ENCODE results near the gene PSMB8.
A peak's percentile ranks its signal among the peaks of the same experiment; 100 is the strongest.
"Not testable (repeated sequence)": the region's sequence is repeated elsewhere in the genome, so short reads cannot be mapped to it uniquely, and the experiment has no call there.

Gene PSMB8

DNA sequence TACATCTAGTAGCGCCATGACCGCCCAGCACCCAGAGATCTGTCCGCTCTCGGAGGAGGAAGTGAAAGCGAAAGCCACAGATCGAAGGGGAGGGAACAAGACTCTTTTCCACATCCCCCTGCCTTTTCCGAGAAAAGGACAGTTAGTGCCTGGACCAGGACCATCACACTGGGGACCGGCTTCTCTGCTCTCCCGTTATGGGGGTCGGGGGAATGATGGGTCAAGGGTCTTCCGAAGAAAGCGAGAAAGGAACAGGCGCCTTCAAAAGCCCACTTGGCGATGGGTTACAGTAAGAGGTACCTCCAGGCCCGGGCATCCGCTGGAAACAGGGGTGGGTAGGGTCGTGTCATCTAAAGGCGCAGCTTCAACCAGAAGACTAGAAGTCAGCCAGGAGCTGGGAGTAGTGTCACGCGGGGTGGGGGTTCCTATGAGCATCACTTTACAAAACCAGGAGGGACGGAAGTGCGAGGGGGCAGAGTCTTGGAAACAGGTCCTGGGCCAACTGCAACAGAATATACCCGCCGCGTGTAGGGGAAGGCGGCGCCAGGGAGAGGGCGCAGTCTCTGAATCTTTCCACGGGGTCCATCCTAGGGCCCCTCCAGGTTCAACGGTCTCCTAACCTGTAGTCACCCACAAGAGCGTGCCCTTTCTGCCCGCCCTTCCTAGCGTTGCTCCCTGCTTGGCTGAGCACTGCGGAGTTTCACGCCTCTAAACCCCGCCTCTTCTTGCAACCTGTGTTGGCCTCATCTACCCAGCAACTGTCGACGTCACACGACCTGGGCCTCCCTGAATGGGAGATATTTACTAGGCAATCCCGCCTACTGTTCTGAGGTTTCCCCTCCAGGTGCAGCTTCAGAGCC is at the start of gene PSMB8:
Gene PSMB8 (minus strand): TSS at position 69 of the 860 bp plus-strand sequence. CDS start 51 bp downstream, at position 18.
- DNase-seq = peak; percentile 99

DNA sequence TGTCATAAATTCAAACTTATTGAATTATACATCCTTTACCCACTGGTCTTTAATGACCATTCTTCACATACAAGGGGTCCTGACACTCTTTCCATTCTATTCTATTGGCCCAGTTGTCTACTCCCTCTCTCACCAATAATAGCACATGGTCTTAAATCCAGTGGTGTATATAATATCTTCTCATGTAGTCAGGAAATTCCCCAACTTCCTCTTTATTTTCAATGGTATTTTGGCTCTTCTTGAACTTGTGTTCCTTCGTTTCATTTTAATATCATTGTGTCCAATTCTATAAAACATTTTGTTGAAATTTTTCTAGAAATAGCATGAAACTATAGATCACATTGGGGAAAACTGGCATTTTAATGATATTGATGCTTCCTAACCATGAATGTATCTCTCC is 47.0 kb upstream of the PSMB8 start:
- DNase-seq = no peak

DNA sequence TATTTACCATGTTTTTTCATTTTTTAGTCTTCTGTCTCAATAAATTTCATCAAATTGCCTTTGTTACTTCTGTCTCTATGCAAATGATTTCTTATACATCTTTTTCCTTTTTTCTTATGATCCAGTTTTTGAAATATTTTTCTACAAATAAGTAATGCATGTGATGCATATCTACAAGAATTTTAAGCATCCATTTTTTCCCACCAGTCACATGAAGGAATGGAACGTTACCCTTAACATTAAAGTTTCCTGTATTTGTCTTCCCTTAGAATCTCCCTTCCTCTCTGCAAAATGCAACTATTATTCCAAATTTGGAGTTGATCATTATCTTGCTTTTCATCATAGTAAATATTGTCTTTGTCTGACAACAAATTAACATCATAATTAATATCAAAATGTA is 45.7 kb upstream of the PSMB8 start:
- no peak for DNase-seq

DNA sequence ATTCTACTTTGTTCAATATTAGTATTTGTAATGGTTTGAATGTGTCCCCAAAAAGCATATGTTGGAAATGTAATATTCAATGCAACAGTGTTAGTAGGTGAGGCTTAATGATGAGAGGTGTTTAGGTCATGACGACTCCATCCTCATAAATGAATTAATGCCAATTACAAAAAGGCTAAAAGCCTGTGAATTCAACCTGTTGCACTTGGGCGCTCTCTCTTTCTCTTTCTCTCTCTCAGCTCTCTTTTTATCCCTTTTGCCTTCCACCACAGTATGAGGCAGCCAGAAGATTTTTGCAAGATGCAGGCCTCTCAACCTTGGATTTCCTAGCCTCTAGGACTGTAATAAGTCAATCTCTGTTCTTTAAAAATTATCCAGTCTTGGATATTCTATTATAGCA is 44.7 kb upstream of the PSMB8 start:
- DNase-seq = no peak

DNA sequence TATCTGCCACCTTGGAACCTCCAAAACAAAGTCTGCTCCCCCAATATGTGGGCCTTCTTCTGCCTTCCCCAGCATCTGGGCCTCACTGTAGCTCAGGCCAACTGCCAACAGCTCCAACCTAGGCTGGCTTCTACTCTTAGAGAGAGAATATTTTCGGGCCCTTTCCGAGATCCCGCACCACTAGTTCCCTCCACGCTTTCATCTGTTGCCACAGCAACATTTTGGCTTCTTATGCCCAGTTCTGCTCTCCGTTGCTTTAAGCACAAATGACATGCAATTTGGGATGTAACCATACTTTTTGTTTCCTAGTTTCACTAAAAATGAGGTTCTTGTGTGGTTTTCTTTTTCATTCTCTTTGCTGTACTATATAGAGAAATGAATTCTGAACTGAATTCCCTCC is 43.8 kb upstream of the PSMB8 start:
- no peak for DNase-seq

DNA sequence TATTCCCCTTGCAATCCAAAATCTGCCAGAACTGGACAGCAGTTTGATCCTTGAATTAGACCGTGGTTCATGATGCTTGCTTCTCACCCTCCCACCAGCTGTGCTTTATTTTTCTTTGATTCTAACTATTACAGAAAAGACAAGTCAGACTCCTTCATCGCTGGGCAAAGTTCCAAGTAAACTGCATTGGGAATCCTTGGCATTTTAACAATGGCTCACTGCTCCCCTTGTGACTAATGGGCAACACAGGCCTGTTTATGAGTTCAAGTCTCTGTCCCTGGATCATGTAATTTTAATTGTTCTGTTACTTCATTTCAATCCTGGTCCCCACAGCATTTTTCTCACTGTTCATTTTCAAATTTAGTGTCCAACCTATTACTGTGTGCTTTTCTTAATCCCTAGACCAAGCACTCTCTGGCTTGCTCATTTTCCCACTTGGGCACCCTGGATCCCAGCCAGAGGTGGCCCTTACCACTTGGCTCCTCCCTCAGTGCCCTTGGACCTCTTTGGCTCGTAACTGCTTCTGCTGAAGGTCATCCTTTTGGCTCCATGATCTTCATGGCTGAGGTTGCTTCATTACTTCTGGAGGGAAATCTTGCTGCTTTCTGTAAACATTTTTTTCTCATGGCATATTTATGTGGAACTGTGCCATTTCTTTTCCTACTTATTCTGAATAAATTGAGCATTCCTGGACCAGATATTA is 43.0 kb upstream of the PSMB8 start:
- no peak for DNase-seq

DNA sequence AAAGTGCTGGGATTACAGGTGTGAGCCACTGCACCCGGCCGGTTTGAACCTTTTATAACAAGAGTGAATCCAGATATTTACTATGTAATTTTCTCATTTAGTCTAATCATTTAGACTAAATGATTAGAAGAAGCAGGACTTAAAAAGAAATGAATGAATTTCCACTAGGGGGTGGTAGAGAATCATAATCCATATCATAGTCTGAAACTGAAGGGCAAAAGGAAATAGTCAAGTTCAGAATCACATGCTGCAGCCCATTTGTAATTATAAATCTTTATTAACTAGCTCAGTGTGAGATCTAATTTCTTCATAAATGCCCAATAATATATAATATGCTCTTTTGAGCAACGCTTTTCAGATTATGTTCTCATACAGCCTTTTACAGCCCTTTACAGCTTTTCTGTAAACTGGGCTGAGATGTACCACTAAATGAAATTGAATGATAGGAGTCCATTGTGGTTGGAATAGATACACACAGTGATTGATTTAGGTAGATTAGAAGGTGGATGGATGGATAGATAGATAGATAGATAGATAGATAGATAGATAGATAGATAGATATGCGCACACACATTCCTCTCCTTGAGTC is 41.9 kb upstream of the PSMB8 start:
- DNase-seq = no peak

DNA sequence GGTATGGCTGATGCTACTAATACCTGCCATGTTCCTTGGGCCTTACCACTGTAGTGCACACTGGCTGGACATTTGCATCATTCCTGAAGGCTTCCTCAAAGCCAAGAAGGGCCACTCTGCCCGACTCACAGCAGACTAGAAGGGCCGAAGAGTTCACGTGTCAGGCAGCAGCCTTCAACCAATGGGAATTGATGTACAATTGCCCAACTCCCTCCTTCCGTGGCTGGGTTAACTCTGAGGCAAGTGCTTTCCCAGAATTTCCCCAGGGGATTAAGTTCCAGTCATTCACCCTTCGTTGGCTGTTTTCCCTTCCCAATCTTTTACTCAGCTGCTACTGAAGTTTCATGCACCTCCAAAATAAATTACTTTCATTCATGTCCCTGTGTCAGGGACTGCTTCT is 39.9 kb upstream of the PSMB8 start:
- no peak for DNase-seq

DNA sequence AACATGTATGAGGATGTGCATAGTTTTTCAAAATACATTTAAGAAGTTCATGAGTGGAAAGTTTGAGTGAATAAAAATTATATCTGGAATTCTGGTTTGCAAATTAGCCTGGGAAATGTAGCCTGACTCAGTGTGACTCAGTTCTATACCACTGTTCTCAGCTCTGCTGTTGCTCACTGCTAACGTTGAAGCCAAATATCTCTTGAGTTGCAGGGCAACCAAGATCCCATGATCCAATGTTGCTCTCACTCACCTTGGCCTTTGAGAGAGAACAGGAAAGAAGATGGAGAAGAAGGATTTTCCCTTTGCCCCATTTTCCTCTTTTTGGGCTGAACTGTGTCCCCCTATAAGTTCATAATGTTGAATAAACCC is 39.0 kb upstream of the PSMB8 start:
- DNase-seq = no peak

DNA sequence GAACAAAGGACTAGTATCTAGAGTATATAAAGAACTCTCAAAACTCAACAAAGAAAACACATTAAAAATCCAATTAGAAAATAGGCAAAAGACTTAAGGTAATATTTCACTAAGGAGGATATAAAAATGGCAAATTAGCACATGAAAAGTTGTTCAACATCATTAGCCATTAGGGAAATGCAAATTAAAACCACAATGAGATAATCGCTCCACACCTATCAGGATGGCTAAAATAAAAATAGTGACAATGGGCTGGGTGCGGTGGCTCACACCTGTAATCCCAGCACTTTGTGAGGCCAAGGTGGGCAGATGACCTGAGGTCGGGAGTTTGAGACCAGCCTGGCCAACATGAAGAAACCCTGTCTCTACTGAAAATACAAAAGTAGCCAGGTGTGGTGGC is 37.1 kb upstream of the PSMB8 start:
- not testable (repeated sequence) for DNase-seq

DNA sequence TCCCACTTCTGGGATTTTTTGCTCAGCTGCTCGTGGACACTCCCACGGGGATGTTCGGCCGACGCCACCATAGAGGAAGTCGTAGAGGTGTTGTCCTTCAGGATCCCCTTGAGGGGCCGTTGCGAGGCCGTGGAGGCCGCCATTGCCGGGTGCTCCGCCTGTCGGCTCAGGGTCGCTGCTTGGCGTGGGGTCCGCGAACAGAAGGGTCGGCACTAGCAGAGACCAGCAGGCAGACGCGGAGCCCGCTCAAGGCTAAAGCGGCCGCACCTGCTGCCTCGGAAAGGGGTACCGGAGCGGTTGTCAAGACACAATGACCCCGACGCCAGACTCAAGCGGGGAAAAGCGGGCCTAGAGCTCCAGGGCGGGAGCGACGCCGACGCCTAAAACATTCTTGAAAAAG is 35.8 kb upstream of the PSMB8 start:
- DNase-seq = no peak

DNA sequence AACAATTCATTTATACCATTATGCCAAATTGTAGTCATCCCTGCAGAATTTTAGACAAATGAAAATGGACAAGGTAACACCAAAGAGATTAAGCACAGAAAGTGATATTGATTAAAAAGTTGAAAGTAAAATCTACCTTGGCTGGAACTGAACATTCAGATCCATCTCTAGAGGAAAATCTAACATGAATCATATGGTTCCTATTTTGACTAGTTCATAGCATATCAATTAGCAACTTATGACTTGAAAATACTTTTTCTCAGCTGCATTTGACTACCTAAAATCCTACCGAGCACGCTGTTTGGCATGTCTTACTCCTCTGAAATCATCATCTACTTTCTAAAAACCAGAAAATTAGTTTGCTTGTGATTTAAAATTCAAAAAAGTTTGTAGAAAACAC is 32.8 kb upstream of the PSMB8 start:
- DNase-seq = no peak

DNA sequence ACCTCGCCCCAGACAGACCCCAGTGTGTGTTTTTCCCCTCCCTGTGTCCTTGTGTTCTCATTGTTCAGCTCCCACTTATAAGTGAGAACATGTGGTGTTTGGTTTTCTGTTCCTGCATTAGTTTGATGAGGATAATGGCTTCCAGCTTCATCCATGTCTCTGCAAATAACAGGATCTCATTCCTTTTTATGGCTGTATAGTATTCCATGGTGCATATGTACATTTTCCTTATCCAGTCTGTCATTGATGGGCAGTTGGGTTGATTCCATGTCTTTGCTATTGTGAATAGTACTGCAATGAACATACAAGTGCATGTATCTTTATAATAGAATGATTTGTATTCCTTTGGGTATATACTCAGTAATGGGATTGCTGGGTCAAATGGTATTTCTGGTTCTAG is 30.1 kb upstream of the PSMB8 start:
- DNase-seq = not testable (repeated sequence)

DNA sequence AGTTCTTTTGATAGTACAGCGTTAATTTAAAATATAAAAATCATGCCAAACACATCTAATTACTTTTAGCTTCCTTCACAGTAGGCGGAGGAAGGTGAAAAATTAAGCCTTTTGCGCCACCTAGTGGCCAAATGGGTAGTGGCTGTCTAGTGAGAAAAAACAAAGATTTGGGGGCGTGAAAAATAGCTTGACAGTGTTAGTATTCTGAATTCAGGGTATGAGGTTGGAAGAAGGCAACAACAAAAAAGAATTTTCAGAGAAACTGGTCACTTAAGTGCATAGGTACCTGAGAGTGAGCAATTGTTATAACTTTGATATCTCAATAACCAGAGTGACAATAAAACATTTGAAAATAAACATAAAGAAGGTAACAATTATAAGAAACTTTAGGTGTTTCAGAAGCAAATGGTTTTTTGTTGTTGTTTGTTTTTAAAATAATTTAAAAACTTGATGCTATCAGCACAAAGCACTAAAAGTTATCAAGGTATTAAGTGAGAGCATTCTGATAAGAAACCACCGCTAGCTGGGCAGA is 24.5 kb upstream of the PSMB8 start:
- peak; percentile 89 for DNase-seq

DNA sequence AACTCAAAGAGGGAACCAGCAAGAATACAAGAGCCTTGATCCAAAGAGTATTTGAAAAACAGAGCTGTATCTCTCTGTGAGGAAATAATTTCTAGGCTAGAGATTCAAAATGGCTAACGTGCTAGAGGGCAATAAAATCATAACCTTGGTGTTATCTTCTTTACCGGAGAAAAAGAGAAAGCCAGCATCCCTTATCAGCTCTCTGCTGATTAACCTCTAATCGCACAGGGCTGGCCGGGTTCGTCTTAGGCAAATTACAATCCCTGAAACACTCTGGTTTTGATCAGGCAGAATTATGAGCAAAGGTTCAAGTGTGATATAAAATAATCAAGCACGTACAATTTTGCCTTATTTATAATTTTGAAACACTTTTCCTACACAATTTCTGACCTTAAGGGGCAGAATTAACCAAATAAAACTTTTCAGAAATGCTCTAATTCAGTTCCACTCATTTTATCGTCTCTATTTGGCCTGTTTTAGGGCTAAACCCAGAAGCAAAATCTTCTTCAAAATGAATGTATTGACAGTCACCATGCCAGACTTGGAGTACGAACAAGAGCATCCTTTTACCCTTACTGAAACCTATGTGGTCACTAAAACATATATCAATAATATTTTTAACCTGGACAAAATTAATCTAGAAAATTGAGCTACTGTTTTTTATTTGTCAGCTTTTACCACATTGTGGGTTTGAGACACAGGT is 23.9 kb upstream of the PSMB8 start:
- no peak for DNase-seq

DNA sequence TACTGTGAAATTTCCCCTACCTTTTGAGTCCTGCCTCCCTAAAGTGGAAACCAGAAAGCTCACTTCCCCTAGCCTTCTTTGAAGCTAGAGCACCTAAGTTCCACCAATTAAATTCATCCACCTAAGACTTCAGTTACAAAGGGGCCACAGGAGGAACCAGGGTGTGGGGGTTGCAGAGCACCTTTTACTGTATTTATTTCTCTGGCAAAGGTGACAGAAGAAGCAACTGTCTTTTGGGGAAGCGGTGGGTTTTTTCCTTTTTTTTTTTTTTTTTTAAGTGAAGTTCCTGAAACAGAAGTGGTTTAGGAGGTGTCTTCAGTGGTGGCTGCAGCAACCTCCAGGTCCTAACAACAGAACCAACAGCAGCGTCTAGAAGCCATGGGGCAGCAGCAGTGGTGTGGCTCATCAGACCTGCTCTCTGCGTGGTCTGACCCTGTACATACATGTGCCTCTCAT is 23.2 kb upstream of the PSMB8 start:
- no peak for DNase-seq

DNA sequence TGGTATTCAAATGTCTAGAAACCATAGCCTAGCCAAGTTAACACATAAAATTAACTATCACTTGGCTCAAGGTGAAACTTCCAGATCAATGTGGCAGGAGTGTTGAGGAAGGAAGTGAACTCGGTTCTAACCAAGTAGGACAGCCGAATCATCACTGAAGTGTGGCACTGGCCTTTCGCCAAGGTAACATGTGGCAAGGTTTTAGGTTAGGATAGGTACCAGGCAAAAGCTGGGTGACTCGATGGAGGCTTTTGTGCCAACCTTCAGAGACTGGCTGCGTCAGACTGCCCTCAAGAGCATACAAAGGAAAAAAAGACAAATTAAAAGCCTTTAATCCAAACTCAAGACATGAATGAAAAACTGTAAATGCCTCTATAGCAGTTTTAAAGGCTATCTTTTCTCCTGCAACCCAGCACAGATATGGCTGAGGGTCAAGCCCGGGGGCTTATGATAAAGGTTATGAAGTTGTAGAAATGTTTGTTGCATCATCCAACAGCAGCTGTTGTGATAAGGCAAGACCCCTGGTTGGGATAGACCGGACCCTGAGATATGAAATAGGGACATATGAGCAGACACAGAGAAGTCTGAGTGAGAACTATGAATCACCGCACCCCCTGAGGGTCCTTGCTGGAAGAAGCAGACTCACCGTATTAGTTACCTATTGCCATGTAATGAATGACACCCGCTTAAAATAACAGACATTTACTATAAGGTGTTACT is 22.0 kb upstream of the PSMB8 start:
- no peak for DNase-seq

DNA sequence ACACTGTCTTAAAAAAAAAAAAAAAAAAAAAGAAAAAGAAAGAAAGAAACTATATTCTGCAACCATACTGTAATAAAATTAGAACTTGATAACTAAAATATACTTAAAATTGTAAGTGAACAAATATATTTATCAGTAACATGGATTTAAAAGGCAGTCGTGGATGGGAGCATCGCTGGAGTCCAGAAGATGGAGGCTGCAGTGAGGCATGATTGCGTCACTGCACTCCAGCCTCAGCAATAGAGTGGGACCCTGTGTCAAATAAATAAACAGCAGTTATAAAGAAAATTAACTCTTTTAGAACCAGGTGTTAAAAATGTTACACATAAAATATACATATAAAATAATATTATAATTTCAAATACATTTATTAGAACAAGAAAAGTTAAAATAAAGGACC is 18.9 kb upstream of the PSMB8 start:
- no peak for DNase-seq

DNA sequence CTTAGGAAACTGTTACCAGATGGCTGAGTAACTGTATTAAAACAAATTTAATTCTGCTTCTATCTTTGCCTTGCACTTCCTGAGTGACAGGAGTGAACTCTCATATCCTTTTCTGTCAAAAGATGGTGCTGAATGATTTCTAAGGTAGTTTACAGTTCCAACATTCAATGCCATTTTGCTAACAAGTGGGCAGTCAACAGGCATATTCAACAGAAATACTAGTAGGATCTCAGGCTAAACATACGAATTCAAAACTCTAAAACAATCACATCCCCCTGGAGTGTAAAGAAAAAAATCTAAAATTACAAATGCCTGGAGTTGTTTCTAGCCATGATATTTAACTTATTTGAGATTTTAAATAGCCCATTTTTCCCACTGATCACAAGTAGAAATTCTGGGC is 16.8 kb upstream of the PSMB8 start:
- DNase-seq = no peak

DNA sequence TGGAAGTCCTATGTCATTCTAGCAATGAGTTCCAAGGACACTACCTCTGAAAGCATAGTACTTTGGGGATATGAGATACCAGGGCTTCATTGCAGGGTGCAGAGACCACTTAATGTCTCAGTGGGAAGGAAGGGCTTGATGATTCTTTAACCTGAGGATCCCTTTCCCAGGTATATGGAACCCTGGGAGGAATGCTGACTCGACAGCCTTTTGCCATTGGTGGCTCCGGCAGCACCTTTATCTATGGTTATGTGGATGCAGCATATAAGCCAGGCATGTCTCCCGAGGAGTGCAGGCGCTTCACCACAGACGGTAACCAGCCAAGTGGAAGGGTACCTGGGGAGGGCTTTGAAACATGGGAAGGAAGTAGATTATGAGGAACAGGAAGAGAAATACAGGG is 14.3 kb upstream of the PSMB8 start:
- no peak for DNase-seq

DNA sequence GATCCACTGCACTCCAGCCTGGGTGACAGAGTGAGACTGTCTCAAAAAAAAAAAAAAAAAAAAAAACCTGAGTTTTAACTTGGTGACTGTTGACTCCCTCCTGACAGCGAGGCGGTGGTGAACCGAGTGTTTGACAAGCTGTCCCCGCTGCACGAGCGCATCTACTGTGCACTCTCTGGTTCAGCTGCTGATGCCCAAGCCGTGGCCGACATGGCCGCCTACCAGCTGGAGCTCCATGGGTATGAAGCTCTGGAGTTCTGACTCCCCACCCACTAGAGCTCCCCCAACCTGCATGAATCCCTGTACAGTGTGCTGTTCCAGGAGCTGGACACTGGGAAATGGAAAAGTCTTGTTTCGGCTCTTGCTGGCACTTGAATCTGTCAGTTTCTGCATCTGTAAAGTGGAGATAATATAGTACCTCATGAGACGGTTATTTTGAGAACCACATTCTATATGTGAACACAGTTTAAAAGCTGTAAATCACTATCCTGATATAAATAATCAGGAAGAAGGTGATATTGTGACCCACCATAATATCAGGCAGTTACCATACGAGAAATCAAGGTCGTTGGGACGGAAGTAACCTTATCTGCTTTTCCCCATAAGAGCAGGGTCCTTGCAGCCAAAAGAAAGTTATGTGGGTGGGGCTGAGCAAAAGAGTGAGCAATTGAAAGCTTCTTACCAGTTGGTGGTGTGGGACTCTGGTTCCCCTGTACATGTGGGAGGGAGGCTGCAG is 13.5 kb upstream of the PSMB8 start:
- no peak for DNase-seq

Data from activated CD4-positive, alpha-beta T cell treated with anti-CD3 and anti-CD28 coated beads, Interleukin-2, amount 50 U/mL, for 1 hour (primary cell).